ENCODE data around the gene CACNA2D3.

CACNA2D3 gene

GRCh38 chr3:54988838-54989630 lies 866.7 kb downstream of the CACNA2D3 start:
- DNase-seq = no peak

- DNase-seq = no peak
Measured at GRCh38 chr3:54994111-54994513, 871.8 kb downstream of the CACNA2D3 start.

GRCh38 chr3:54999159-54999558 lies 876.8 kb downstream of the CACNA2D3 start:
- no peak for DNase-seq

- no peak for DNase-seq
Measured at GRCh38 chr3:54999811-55000210, 877.5 kb downstream of the CACNA2D3 start.

GRCh38 chr3:55000546-55000945 lies 878.2 kb downstream of the CACNA2D3 start:
- DNase-seq = no peak

- DNase-seq = no peak
Measured at GRCh38 chr3:55000953-55001352, 878.6 kb downstream of the CACNA2D3 start.

GRCh38 chr3:55002416-55002930 lies 880.1 kb downstream of the CACNA2D3 start:
- no peak for DNase-seq

GRCh38 chr3:55006244-55006676 lies 883.9 kb downstream of the CACNA2D3 start:
- DNase-seq = no peak

GRCh38 chr3:55007971-55008370 lies 885.6 kb downstream of the CACNA2D3 start:
- DNase-seq = no peak

- DNase-seq = no peak
Measured at GRCh38 chr3:55009372-55009771, 887.0 kb downstream of the CACNA2D3 start.

- no peak for DNase-seq
Measured at GRCh38 chr3:55012091-55012490, 889.7 kb downstream of the CACNA2D3 start.

- no peak for DNase-seq
Measured at GRCh38 chr3:55013145-55013925, 891.0 kb downstream of the CACNA2D3 start.

- DNase-seq = no peak
Measured at GRCh38 chr3:55014081-55014480, 891.7 kb downstream of the CACNA2D3 start.

GRCh38 chr3:55014906-55015305 lies 892.6 kb downstream of the CACNA2D3 start:
- DNase-seq = no peak

GRCh38 chr3:55017876-55018275 lies 895.5 kb downstream of the CACNA2D3 start:
- no peak for DNase-seq

GRCh38 chr3:55030938-55031337 lies 908.6 kb downstream of the CACNA2D3 start:
- no peak for DNase-seq

- no peak for DNase-seq
Measured at GRCh38 chr3:55036883-55037577, 914.7 kb downstream of the CACNA2D3 start.

GRCh38 chr3:55042591-55042990 lies 920.2 kb downstream of the CACNA2D3 start:
- no peak for DNase-seq

GRCh38 chr3:55044486-55044885 lies 922.1 kb downstream of the CACNA2D3 start:
- no peak for DNase-seq

- DNase-seq = no peak
Measured at GRCh38 chr3:55059027-55059629, 936.8 kb downstream of the CACNA2D3 start.

GRCh38 chr3:55060896-55061719 lies 938.8 kb downstream of the CACNA2D3 start:
- DNase-seq = no peak

GRCh38 chr3:55061720-55062034 lies 939.3 kb downstream of the CACNA2D3 start:
- DNase-seq = no peak

Data from activated CD4-positive, alpha-beta T cell treated with anti-CD3 and anti-CD28 coated beads, Interleukin-2, amount 50 U/mL, for 1 hour (primary cell).